Pons (tissue), 1 donor: Measurements from ENCODE around the gene ACTL7B.
A peak's percentile ranks its signal among the peaks of the same experiment; 100 is the strongest.
"Not testable (repeated sequence)": the region's sequence is repeated elsewhere in the genome, so short reads cannot be mapped to it uniquely, and the experiment has no call there.

Experiments
- DNase-seq: peaks from one replicate; pipeline ENCODE4 v3.0.0-alpha.2; 2016; ENCODE audit warnings: low spot score

The ACTL7B gene, protein sequence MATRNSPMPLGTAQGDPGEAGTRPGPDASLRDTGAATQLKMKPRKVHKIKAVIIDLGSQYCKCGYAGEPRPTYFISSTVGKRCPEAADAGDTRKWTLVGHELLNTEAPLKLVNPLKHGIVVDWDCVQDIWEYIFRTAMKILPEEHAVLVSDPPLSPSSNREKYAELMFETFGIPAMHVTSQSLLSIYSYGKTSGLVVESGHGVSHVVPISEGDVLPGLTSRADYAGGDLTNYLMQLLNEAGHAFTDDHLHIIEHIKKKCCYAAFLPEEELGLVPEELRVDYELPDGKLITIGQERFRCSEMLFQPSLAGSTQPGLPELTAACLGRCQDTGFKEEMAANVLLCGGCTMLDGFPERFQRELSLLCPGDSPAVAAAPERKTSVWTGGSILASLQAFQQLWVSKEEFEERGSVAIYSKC

DNA sequence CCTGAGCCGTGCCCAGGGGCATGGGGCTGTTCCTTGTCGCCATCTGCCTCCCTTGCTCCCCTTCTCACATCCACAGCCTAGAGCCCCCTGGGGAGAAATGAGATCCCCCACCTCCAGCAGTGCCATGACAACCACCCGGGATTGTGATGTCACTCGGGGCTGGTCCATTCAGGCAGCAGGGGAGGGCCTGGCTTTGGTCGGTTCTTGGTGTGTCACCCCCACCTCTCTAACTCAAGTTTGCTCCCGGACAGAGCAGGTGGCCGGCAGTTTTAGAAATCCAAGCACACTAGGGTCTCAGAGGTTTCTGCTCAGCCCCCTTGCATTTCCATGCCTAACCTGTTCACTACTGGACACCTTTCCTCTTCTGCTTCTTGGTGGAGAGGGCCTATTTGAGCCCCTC lies at the start of gene ACTL7B:
TSS of gene ACTL7B (minus strand) at position 99 of the 400 bp plus-strand sequence. CDS start at position 43, 56 bp downstream.
- DNase-seq, result no peak

DNA sequence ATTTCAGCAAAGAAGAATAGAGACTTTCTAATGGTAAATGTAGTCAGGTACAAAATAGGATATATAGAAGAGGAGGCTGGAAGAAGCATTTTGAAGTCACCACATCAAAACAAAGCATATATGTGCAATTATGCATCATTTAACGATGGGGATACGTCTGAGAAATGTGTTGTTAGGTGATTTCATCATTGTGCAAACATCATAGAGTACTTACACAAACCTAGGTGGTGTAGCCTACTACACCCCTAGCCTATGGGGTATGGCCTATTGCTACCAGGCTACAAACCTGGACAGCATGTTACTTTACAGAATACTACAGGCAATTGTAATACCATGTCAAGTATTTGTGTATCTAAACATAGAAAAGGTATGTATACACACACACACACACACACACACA lies 49.7 kb upstream of the ACTL7B start:
- no peak for DNase-seq

DNA sequence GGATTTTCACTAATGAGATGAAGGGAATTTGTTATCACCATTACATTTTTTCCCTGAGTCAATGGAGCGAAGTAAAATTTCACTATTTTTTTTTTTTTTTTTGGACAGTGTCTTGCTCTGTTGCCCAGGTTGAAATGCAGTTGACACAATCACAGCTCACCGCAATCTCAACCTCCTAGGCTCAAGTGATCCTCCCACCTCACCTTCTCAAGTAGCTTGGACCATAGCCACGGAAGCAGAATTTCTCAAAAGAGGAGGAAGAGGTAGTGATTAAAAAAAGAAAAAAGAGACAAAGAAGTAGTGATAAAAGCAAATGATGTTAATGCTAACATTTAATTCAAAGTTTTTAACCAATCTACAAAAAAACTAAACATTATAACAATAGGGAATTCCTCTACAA lies 48.4 kb upstream of the ACTL7B start:
- DNase-seq, result no peak

DNA sequence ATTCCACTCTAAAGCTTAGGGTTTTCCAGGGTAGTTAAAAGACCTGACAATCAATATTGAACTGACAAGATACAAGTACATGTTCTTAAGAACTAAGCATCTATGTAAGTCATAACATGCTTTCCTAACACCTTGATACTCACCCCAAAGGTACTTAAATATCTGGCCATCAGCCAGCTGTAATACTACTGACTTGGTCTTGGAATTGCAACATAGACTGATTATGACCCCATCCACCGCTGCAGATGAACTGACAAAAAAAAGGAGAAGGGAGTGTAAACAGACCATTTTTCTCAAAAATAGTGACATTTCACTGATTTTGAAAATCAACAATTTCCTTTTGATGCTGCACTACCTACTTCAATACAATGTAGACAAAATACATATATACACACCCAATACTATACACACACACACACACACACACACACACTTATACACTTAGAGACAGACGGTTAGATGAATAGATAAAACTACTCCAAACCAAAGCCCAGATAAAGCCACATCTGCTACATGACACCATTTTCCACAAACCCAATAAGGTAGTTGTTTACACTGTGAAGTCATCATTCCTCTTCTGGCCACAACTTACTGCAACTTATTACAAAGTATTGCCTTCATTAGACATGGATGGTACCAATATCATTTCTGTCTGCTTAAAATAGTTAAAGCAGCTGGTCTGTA lies 47.8 kb upstream of the ACTL7B start:
- no peak for DNase-seq

DNA sequence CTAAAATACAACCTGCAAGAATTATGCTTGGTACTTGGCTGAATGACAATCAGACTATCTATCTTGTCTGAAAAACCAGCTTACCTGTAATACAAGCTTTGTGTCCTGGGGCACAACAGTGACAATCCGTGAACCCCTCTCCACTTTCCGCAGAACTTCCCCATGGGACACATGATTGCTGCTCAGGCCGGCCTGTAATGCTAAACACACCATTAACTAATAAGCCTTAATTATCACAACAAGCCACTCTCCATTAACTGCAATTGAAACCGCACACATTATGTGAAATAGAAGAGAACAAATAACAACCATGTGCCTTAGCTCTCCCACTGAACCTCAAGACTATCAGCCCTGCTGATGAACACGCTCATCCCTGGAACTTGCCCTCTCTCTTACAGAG lies 44.4 kb upstream of the ACTL7B start:
- no peak for DNase-seq

DNA sequence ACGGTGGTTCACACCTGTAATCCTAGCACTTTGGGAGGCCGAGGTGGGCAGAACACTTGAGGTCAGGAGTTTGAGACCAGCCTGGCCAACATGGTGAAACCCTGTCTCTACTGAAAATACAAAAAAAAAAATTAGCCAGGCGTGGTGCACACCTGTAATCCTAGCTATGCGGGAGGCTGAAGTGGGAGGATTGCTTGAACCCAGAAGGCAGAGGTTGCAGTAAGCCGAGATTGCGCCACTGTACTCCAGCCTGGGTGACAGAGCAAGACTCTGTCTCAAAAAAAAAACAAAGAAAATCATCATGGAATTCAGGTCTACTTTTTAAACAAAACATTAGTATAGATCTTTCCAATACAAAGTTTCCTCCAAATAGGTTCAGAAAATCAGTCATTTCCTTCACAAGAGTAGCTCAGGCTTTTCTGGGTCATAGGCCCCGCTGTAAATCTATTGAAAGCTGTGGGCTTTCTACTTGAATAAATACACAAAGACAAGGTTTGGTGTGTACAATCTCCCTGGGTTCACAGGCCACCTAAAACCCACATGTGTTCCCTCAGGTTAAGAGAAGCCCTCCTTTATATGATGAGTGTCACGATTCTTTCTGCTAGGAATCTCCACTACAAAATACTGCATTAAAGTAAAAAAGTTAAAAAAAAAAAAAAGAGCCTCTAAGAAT lies 43.4 kb upstream of the ACTL7B start:
- not testable (repeated sequence) for DNase-seq

DNA sequence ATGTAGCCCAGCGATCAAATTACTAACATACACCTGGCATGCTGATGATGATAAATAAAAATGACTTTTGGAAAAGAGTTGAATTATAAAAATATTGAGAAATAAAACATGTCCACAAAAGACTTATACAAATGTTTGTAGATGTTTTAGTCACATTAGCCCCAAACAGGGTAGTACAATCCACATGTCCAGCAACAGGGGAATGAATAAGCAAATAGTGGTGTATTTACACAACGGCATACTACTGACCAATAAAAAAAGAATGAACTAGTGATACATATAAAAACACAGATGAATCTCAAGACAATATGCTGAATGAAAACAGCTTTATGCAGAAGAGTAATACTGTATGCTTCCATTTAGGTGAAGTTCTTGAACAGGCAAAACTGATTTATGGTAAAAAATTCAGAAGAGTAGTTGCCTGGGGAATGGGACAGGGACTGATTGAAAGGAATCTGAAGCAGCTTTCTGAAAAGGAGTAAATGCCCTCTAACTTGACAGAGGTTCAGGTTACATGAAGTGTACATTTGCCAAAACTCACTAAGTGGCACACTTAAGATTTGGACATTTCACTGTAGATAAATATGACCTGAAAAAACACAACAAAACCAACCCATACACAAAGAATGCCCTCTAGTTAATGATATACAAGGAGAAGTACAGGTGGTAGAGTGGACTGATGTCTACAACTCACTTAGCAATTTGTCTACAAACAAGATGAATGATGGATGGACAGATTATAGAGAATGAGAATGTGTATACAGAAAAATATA lies 41.7 kb upstream of the ACTL7B start:
- DNase-seq, result no peak

DNA sequence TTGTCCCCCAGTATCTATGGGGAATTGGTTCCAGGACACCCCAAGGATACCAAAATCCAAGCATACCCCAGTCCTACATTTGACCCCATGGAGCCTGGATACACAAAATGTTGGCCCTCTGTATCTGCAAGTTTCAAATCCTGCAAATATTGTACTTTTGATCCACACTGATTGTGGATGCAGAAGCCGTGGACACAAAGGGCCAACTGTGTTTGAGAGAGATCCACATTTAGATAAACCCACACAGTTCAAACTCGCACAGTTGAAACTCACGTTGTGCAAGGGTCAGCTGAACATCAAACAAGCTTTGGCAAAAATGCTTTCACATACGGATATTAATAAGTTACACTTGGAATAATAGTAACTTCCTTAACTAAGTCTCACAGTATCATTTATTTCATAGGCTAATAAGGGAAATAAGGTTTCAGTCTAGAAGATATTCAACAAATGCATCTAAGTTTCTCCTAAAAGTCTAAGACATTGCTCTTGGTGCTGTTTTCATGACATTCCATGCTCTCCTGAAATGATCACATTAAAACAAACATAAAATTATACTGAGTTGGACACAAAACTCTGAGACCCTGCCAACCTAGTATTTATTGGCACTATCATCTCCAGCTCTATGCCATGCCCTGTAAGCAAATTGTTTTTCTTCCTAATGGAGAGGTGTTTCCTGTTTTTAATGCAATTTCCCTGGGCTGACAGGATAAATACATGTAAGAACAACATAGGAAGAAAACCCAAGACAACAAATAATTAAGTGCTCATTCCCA lies 38.6 kb upstream of the ACTL7B start:
- peak; percentile 25 for DNase-seq

DNA sequence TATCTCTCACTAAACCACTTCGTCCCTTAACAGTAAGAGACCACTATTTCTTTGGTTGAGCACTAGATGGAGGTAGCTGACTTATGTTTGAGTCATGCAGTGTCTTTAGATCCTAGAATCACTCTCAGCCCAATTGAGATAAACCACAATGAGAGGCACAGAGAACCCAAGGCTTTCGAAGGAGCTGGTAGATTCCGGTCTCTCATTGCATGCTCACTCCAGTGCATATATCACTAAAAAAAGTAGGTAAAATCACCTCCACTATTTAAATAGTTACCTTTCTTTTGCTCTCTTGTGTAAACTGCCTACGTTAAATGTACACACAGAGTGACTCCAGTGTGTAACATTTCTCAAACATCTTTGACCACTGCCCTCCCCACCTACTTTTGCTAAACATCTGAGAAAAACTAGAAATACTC lies 33.9 kb upstream of the ACTL7B start:
- DNase-seq, result no peak

DNA sequence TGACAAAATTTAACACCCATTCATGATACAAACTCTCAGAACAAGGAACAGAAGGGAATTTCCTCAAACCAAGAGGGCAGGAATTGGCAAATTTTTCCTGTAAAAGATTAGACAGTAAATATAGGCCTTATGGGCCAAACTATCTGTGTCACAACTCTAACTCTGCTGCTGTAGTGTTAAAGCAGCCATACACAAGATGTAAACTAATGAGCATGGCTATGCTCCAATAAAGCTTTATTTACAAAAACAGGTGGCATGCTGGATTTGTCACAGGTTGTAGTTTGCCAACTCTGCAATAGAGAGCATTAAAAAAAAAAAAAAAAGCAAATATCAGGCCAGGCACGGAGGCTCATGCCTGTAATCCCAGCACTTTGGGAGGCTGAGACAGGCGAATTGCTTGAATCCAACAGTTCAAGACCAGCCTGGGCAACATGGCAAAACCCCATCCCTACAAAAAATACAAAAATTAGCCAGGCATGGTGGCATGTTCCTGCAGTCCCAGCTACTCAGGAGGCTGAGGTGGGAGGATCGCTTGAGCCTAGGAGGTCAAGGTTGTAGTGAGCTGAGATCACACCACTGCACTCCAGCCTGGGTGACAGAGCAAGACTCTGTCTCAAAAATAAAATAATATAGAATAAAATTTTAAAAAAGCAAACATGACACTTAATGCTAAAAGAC lies 30.9 kb upstream of the ACTL7B start:
- DNase-seq, result not testable (repeated sequence)

DNA sequence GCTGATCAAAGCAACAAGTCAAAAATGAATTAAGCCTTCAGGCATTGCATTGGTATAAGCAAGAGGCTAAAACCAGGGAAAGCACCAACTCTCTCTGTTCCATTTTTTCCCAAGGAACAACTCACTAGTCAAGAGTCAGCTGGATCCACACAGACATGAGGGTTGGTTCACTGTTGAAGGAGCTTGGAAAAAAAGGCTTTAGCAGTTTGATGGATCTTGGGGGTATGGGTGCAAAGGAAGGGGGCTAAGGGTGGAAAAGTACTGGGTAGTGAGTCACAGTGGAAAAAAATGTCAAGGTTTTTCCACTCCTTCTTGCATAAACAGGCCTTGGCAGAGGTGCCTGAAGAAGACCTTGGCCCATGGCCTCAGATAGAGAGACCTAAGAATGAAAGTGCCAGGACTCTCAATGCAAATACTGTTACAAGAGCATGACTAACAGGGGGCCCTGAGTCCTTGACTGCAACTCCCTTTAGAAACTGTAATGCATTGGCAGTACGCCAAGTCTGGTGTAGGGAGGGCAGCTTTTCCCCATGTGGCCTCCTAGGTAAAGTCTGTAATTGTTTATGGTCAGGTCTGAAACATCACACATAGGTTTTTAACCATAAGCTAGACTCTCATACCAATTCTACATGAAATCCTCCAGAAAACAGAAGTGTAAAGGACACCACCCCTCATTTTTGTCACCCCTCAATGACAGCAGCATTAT lies 30.0 kb upstream of the ACTL7B start:
- no peak for DNase-seq

DNA sequence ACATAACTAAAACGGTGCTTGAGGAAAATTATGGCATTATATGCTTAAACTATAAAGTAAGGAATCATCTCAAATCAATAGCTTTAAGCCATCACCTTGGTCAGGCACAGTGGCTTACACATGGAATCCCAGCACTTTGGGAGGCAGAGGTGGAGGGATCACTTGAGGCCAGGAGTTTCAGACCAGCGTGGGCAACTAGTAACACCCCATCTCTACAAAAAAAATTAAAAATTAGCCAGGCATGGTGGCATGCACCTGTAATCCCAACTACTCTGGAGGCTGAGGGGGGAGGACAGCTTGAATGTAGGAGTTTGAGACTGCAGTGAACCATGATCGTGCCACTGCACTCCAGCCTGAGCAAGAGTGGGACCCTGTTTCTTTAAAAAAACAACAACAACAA lies 28.9 kb upstream of the ACTL7B start:
- no peak for DNase-seq

DNA sequence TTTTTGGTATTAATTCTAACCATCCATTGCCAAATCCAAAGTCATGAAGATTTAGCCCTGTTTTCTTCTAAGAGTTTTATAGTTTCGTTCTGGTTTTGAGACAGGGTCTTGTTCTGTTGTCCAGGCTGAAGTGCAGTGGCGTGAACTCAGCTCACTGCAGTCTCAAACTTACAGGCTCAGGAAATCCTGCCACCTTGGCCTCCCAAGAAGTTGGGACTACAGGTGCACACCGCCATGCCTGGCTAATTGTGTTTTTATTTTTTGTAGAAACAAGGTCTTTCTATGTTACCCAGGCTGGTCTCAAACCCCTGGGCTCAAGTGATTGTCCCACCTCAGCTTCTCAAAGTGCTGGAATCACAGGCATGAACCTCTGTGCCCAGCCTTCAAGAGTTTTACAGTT lies 27.3 kb upstream of the ACTL7B start:
- DNase-seq, result no peak

DNA sequence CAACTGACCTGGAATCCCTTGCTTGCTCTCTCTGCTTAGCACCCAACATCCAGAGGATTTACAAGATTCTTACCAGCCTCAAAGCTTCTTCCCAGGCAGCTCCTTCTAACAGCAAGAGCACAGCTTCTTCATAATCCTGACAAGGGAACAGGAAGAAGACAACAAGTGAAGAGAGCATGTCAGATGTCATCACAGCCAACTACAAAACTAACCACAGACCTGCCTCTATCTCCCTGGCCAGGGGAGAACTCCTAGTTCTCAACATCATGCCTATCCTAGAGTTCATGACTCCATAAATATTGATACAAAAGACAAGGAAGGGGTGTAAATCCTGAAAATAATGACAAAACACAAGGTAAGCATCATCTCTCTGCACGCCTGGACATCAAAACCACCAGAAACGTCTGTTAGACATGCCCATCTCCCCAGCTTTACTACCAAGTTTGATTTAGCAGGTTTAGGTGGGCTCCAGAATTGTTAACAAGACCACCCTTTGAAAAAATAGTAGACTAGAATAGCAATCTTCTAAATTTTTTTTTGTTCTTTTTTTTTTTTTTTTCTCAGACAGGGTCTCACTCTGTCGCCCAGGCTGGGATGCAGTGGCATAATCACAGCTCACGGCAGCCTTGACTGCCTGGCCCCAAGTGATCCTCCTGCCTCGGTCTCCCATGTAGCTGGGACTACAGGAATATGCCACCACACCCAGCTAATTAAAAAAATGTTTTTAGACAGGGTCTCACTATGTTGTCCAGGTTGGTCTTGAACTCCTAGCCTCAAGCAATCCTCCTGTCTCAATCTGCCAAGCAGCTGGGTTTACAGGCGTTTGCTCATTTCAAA lies 26.5 kb upstream of the ACTL7B start:
- DNase-seq, result no peak

DNA sequence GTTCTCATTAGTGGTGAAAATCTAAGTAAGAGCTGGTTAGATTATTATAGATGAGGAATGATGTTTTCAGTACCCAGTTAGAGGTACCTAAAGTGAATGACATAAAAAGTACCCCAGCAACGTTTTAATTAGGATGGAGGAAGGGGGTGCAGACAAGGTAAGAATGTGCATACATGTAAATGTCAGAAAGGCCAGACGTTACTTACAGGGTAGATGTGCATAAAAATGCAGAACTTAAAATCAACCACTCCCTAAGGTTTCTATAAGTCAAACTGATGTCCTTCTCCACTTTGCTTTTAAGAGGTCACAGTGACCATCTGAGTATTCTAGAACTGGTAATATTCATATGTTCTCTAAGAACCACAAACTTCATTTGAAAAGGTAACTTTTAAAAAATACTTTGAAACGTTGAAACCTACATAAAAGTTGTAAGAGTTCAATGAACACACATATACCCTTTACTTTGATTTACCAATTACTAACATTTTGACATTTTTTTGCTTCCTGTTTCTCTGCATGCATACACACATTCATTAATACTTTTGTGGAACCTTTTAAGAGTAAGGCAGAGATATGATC lies 25.0 kb upstream of the ACTL7B start:
- no peak for DNase-seq

DNA sequence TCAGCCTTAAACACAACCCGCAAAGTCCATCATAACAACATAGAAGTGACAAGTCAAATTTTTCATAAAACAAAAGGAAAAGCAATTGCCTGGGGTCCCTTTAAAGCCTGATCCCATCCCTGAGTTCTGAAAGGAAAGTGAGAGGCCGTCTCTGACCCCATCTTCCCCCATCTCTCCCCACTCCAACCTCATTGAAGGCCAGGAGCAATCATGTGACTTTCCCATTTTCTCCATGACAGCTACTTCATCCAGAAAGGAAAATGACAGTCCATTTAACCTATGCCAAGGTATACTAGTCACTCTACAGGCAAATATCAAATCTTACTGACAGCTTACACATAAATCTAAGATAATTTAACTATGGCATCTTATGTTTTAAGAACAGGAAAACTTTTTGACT lies 21.7 kb upstream of the ACTL7B start:
- DNase-seq, result no peak

DNA sequence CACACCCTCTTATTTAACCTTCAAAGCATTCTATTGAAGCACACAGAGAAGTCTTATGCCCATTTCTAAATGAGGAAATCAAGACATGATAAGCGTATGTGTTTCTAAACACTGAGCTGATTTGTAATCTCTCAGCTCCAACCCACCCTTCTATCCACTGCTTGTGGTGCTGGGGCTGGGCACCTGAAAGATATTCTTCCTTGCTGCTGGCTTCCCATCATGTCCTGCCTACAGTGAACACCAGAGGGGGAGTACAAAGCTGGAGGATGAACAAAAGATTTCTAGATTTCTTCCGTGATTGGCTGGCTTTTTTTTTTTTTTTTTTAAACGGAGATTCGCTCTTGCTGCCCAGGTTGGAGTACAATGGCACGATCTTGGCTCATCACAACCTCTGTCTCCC lies 20.6 kb upstream of the ACTL7B start:
- DNase-seq, result no peak

DNA sequence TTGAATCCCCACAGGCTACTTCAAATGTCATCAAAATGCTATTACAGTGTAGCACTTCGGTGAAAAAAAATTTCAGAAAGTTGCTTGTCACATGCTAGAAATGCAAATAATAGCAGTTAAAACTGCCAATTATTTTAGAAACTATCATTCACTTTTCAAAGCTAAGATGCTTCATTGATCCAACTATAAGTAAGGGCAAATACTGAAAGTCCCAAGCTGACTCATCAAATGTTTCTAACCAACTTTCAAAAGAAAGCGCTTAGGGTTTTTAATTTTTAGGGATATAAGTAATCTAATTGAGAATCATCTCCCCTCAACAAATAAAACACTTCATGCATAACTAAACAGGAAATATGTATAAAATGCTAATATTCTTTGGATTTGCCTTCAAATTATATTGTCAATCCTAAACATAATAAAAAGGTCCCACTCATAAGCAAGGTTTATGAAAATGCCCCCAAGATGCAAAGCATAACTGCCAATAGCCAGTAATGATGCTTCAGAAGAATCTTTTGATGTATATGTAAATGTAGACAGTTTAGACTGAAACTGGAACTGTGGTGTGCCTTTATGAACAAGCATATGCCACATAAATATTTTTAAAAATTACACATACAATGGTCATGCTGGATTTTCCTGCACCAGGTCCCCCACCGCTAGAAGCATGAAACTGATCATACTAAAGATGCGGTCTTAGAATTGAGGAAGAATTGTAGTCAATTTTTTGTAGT lies 18.4 kb upstream of the ACTL7B start:
- DNase-seq, result no peak
